ENCODE results near the gene TUBB. TPM values are rescaled to one million over a fixed set of nuclear protein-coding genes. Genes with fewer than 3 reads are reported as not detected.
A peak's percentile ranks its signal among the peaks of the same experiment; 100 is the strongest.

TUBB gene
- total and polyA plus RNA-seq, 9 of the 15 experiments (the other 6 are each of a cell fraction or from before 2014, with no cell fraction given) = 971 to 2,870 (median 1,478) TPM

DNA sequence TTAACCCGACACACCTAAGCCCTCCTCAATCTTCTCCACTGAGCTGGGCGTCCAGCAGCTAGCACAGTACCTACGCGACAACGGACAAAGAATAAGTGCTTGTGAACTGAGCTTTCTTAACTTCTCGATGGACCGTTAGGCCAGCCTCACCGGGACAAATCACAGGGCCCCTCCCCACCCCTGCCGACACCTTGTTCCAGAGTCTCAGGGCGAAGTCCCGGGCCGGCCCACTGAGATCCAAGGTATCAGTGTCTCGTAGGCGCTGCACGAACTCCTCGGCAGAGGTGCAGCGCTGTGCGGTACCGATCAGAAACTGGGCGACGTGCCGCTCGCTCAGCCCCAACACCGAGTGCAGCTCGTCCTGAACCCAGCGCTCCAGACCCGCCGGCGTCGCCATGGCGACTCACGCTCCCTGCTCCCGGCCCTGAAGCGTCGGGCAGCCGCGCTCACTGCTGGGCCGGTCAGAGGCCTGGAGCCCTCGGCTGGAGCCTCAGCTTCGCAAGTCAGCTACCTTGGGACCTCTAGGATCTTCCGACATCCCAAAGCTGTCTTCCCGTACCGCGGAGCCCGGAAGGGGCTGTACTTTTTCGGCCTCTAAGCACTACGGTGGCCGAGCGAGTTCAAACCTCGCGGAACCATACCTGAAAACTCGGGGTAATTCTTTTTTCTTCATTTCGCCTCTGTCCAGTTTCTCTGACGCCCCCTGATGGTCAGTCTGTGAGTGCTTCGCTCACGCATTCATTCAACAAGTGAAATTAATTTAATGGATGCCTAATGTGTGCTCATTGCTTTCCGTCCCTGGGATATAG, 47.5 kb upstream of the TUBB start, which contains the start of gene DHX16 (continued):
- no peak for TF ChIP-seq NR4A1 (CRISPR knock-in tag; IDR thresholded peaks at IDR 0.05)
- TF ChIP-seq NR4A1 (tag; IDR thresholded peaks at IDR 0.05) = no peak
- peak; percentile 76 to 77 for TF ChIP-seq RAD21 (CRISPR knock-in tag; conservative IDR thresholded peaks at IDR 0.05 in 1 of 2, IDR thresholded peaks at IDR 0.05 in 1 of 2)
- TF ChIP-seq, protein P1, sequence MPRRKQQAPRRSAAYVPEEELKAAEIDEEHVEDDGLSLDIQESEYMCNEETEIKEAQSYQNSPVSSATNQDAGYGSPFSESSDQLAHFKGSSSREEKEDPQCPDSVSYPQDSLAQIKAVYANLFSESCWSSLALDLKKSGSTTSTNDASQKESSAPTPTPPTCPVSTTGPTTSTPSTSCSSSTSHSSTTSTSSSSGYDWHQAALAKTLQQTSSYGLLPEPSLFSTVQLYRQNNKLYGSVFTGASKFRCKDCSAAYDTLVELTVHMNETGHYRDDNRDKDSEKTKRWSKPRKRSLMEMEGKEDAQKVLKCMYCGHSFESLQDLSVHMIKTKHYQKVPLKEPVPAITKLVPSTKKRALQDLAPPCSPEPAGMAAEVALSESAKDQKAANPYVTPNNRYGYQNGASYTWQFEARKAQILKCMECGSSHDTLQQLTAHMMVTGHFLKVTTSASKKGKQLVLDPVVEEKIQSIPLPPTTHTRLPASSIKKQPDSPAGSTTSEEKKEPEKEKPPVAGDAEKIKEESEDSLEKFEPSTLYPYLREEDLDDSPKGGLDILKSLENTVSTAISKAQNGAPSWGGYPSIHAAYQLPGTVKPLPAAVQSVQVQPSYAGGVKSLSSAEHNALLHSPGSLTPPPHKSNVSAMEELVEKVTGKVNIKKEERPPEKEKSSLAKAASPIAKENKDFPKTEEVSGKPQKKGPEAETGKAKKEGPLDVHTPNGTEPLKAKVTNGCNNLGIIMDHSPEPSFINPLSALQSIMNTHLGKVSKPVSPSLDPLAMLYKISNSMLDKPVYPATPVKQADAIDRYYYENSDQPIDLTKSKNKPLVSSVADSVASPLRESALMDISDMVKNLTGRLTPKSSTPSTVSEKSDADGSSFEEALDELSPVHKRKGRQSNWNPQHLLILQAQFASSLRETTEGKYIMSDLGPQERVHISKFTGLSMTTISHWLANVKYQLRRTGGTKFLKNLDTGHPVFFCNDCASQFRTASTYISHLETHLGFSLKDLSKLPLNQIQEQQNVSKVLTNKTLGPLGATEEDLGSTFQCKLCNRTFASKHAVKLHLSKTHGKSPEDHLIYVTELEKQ (CRISPR knock-in tag; IDR thresholded peaks at IDR 0.05) = no peak
- TF ChIP-seq, protein P2, sequence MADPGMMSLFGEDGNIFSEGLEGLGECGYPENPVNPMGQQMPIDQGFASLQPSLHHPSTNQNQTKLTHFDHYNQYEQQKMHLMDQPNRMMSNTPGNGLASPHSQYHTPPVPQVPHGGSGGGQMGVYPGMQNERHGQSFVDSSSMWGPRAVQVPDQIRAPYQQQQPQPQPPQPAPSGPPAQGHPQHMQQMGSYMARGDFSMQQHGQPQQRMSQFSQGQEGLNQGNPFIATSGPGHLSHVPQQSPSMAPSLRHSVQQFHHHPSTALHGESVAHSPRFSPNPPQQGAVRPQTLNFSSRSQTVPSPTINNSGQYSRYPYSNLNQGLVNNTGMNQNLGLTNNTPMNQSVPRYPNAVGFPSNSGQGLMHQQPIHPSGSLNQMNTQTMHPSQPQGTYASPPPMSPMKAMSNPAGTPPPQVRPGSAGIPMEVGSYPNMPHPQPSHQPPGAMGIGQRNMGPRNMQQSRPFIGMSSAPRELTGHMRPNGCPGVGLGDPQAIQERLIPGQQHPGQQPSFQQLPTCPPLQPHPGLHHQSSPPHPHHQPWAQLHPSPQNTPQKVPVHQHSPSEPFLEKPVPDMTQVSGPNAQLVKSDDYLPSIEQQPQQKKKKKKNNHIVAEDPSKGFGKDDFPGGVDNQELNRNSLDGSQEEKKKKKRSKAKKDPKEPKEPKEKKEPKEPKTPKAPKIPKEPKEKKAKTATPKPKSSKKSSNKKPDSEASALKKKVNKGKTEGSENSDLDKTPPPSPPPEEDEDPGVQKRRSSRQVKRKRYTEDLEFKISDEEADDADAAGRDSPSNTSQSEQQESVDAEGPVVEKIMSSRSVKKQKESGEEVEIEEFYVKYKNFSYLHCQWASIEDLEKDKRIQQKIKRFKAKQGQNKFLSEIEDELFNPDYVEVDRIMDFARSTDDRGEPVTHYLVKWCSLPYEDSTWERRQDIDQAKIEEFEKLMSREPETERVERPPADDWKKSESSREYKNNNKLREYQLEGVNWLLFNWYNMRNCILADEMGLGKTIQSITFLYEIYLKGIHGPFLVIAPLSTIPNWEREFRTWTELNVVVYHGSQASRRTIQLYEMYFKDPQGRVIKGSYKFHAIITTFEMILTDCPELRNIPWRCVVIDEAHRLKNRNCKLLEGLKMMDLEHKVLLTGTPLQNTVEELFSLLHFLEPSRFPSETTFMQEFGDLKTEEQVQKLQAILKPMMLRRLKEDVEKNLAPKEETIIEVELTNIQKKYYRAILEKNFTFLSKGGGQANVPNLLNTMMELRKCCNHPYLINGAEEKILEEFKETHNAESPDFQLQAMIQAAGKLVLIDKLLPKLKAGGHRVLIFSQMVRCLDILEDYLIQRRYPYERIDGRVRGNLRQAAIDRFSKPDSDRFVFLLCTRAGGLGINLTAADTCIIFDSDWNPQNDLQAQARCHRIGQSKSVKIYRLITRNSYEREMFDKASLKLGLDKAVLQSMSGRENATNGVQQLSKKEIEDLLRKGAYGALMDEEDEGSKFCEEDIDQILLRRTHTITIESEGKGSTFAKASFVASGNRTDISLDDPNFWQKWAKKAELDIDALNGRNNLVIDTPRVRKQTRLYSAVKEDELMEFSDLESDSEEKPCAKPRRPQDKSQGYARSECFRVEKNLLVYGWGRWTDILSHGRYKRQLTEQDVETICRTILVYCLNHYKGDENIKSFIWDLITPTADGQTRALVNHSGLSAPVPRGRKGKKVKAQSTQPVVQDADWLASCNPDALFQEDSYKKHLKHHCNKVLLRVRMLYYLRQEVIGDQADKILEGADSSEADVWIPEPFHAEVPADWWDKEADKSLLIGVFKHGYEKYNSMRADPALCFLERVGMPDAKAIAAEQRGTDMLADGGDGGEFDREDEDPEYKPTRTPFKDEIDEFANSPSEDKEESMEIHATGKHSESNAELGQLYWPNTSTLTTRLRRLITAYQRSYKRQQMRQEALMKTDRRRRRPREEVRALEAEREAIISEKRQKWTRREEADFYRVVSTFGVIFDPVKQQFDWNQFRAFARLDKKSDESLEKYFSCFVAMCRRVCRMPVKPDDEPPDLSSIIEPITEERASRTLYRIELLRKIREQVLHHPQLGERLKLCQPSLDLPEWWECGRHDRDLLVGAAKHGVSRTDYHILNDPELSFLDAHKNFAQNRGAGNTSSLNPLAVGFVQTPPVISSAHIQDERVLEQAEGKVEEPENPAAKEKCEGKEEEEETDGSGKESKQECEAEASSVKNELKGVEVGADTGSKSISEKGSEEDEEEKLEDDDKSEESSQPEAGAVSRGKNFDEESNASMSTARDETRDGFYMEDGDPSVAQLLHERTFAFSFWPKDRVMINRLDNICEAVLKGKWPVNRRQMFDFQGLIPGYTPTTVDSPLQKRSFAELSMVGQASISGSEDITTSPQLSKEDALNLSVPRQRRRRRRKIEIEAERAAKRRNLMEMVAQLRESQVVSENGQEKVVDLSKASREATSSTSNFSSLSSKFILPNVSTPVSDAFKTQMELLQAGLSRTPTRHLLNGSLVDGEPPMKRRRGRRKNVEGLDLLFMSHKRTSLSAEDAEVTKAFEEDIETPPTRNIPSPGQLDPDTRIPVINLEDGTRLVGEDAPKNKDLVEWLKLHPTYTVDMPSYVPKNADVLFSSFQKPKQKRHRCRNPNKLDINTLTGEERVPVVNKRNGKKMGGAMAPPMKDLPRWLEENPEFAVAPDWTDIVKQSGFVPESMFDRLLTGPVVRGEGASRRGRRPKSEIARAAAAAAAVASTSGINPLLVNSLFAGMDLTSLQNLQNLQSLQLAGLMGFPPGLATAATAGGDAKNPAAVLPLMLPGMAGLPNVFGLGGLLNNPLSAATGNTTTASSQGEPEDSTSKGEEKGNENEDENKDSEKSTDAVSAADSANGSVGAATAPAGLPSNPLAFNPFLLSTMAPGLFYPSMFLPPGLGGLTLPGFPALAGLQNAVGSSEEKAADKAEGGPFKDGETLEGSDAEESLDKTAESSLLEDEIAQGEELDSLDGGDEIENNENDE (IDR thresholded peaks at IDR 0.05; ENCODE audit: low read depth, low read length) = peak; percentile 46
- TF ChIP-seq, protein P3, sequence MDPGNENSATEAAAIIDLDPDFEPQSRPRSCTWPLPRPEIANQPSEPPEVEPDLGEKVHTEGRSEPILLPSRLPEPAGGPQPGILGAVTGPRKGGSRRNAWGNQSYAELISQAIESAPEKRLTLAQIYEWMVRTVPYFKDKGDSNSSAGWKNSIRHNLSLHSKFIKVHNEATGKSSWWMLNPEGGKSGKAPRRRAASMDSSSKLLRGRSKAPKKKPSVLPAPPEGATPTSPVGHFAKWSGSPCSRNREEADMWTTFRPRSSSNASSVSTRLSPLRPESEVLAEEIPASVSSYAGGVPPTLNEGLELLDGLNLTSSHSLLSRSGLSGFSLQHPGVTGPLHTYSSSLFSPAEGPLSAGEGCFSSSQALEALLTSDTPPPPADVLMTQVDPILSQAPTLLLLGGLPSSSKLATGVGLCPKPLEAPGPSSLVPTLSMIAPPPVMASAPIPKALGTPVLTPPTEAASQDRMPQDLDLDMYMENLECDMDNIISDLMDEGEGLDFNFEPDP (CRISPR knock-in tag; IDR thresholded peaks at IDR 0.05) = peak; percentile 78; the same call in 1 of the 2 replicates
- 0 out of 2 replicates have a peak, but pooled peaks have one; percentile 30 for TF ChIP-seq CC2D1A (IDR thresholded peaks at IDR 0.05)
- TF ChIP-seq CCNT2 (IDR thresholded peaks at IDR 0.05; ENCODE audit: borderline replicate concordance, extremely low read depth, insufficient read length, low read depth, low read length) = peak; percentile 57
- TF ChIP-seq SMAD4 (CRISPR knock-in tag; conservative IDR thresholded peaks at IDR 0.05) = peak; percentile 39
- peak; percentile 89 for TF ChIP-seq C11orf30 (IDR thresholded peaks at IDR 0.05; ENCODE audit: low read depth)

Data from K562 (cell line).